GM18867 (cell line): ENCODE data around the gene RNF135.
"Not testable (repeated sequence)": the region's sequence is repeated elsewhere in the genome, so short reads cannot be mapped to it uniquely, and the experiment has no call there.

Experiments used
- ATAC-seq: cut with Tn5 transposase; IDR thresholded peaks from one replicate; pipeline ENCODE4 v1.9.1; 2021; ENCODE audit warnings: mild to moderate bottlenecking, moderate library complexity; ENCODE audit not compliant: unreplicated experiment

The RNF135 gene

GRCh38 chr17:30997842-30998241 is 27.0 kb downstream of the RNF135 start:
- ATAC-seq: no peak

- no peak for ATAC-seq
These were observed 31.2 kb downstream of the RNF135 start for GRCh38 chr17:31002047-31002446.

GRCh38 chr17:31003225-31003866 is 32.5 kb downstream of the RNF135 start:
- no peak for ATAC-seq

- ATAC-seq: no peak
These were observed 33.3 kb downstream of the RNF135 start for GRCh38 chr17:31004160-31004559.

- no peak for ATAC-seq
These were observed 37.0 kb downstream of the RNF135 start for GRCh38 chr17:31007695-31008373.

GRCh38 chr17:31008374-31009041 is 37.7 kb downstream of the RNF135 start:
- ATAC-seq: peak; percentile 57

- ATAC-seq: not testable (repeated sequence)
These were observed 38.3 kb downstream of the RNF135 start for GRCh38 chr17:31009042-31009702.

- ATAC-seq: not testable (repeated sequence)
These were observed 39.2 kb downstream of the RNF135 start for GRCh38 chr17:31010014-31010413.

- no peak for ATAC-seq
These were observed 43.0 kb downstream of the RNF135 start for GRCh38 chr17:31013844-31014243.

GRCh38 chr17:31015639-31016038 is 44.8 kb downstream of the RNF135 start:
- no peak for ATAC-seq

- ATAC-seq: no peak
These were observed 48.2 kb downstream of the RNF135 start for GRCh38 chr17:31019004-31019403.

GRCh38 chr17:31023171-31023570 is 52.3 kb downstream of the RNF135 start:
- ATAC-seq: not testable (repeated sequence)

GRCh38 chr17:31031841-31032240 is 61.0 kb downstream of the RNF135 start:
- no peak for ATAC-seq

- ATAC-seq: not testable (repeated sequence)
These were observed 64.8 kb downstream of the RNF135 start for GRCh38 chr17:31035611-31036010.

- ATAC-seq: not testable (repeated sequence)
These were observed 70.0 kb downstream of the RNF135 start for GRCh38 chr17:31040837-31041236.

GRCh38 chr17:31042378-31042777 is 71.5 kb downstream of the RNF135 start:
- not testable (repeated sequence) for ATAC-seq

- ATAC-seq: not testable (repeated sequence)
These were observed 76.1 kb downstream of the RNF135 start for GRCh38 chr17:31046856-31047425.

- no peak for ATAC-seq
These were observed 77.3 kb downstream of the RNF135 start for GRCh38 chr17:31048142-31048541.

- ATAC-seq: no peak
These were observed 77.9 kb downstream of the RNF135 start for GRCh38 chr17:31048780-31049179.
